Measurements from ENCODE around the gene ACOX3. TPM values are rescaled to one million over a fixed set of nuclear protein-coding genes. Genes with fewer than 3 reads are reported as not detected.

Gene ACOX3
- polyA plus RNA-seq, 1 of the 3 experiments (the other 2 are of a cell fraction): 8.4 TPM

- H3K9ac ChIP-seq: no peak overlapping the region
- ChIA-PET POLR2A (no interaction called here), CTCF (interaction anchor here (0.9 to 1.2 kb wide), 2 partner anchors 12 to 74 kb away, joined by 4 read pairs; no protein-coding TSS in a partner anchor)
- H3K27me3 ChIP-seq (ENCODE audit: insufficient read depth): no peaks in the 10 kb centered on the region
- no peak overlapping the region for H3K4me3 ChIP-seq (ENCODE audit: low read depth in 2 of 2, low read length in 1 of 2)
- no peaks in the 10 kb centered on the region for H3K9me2 ChIP-seq
- no peaks in the 10 kb centered on the region for H4K20me1 ChIP-seq (ENCODE audit: insufficient read depth)
- H2AFZ ChIP-seq (ENCODE audit: low read depth): no peak overlapping the region
- H3F3A ChIP-seq (replicated peaks; ENCODE audit: insufficient read depth): no peaks in the 10 kb centered on the region
- no peak overlapping the region for H3K27ac ChIP-seq (ENCODE audit: low read depth in 2 of 2, low read length in 1 of 2)
- WGBS (ENCODE audit: low lambda C conversion rate): 69% methylated on average over 2 of the region's 3 CpGs
- peaks cover 0 to 13% of the 10 kb centered on the region in 2 experiments; a peak in 1 of 4 replicates for H3K4me1 ChIP-seq (ENCODE audit: control insufficient read depth in 1 of 2, insufficient read depth in 2 of 2, low read depth in 1 of 2, low read length in 1 of 2)
- no peaks in the 10 kb centered on the region for H3K36me3 ChIP-seq (replicated peaks in 1 of 2; ENCODE audit: control insufficient read depth in 1 of 2, insufficient read depth in 2 of 2, low read length in 1 of 2)
- DNase-seq: no peak
- H3K9me3 ChIP-seq: no peaks in the 10 kb centered on the region
- TF ChIP-seq USF2 (IDR thresholded peaks at IDR 0.05; ENCODE audit: borderline replicate concordance, low read depth, low read length): no peak
- TF ChIP-seq MEF2A (IDR thresholded peaks at IDR 0.05; ENCODE audit: borderline replicate concordance, low read depth): no peak
- TF ChIP-seq CHD2 (IDR thresholded peaks at IDR 0.05; ENCODE audit: low read length, partially characterized antibody): no peak
- TF ChIP-seq PBX3 (IDR thresholded peaks at IDR 0.05): no peak
- TF ChIP-seq FOXM1 (IDR thresholded peaks at IDR 0.05; ENCODE audit: low read depth): no peak
- TF ChIP-seq MAX (IDR thresholded peaks at IDR 0.05; ENCODE audit: low read depth): no peak
- TF ChIP-seq GABPA (IDR thresholded peaks at IDR 0.05; ENCODE audit: low read depth): no peak
- TF ChIP-seq FOXJ3 (CRISPR knock-in tag; IDR thresholded peaks at IDR 0.05): no peak
- H3K79me2 ChIP-seq (ENCODE audit: insufficient read depth): no peaks in the 10 kb centered on the region
- no peak overlapping the region for H3K4me2 ChIP-seq
These were observed 112.1 kb downstream of the ACOX3 start for GRCh38 chr4:8328456-8328855.

- H3K4me2 ChIP-seq: no peak overlapping the region
- CTCF ChIA-PET: interaction anchor here (0.7 to 0.8 kb wide), 2 partner anchors 16 to 59 kb away, joined by 3 read pairs; no protein-coding TSS in a partner anchor
- H3K4me3 ChIP-seq (ENCODE audit: low read depth in 2 of 2, low read length in 1 of 2): no peak overlapping the region
- no peaks in the 10 kb centered on the region for H4K20me1 ChIP-seq (ENCODE audit: insufficient read depth)
- H3K27me3 ChIP-seq (ENCODE audit: insufficient read depth): no peaks in the 10 kb centered on the region
- no peak overlapping the region for H3K9ac ChIP-seq
- H3K9me3 ChIP-seq: no peaks in the 10 kb centered on the region
- no peaks in the 10 kb centered on the region for H3K9me2 ChIP-seq
- POLR2A ChIA-PET: no interaction called here
- no peaks in the 10 kb centered on the region for H3F3A ChIP-seq (replicated peaks; ENCODE audit: insufficient read depth)
- peaks cover 0 to 13% of the 10 kb centered on the region in 2 experiments; a peak in 1 of 4 replicates for H3K4me1 ChIP-seq (ENCODE audit: control insufficient read depth in 1 of 2, insufficient read depth in 2 of 2, low read depth in 1 of 2, low read length in 1 of 2)
- no peaks in the 10 kb centered on the region for H3K79me2 ChIP-seq (ENCODE audit: insufficient read depth)
- TF ChIP-seq YY1 (IDR thresholded peaks at IDR 0.05; ENCODE audit: low read depth): no peak
- no peak for TF ChIP-seq IRF3 (IDR thresholded peaks at IDR 0.05; ENCODE audit: low read depth, low read length)
- no peak for TF ChIP-seq USF1 (IDR thresholded peaks at IDR 0.05; ENCODE audit: borderline replicate concordance, low read depth)
- TF ChIP-seq NRF1 (IDR thresholded peaks at IDR 0.05; ENCODE audit: low read depth, low read length): no peak
- TF ChIP-seq ZBTB33 (IDR thresholded peaks at IDR 0.05; ENCODE audit: borderline replicate concordance, low read depth): no peak
- TF ChIP-seq SIN3A (IDR thresholded peaks at IDR 0.05; ENCODE audit: borderline replicate concordance, low read depth, low read length): no peak
- H2AFZ ChIP-seq (ENCODE audit: low read depth): no peak overlapping the region
- no peak overlapping the region for H3K27ac ChIP-seq (ENCODE audit: low read depth in 2 of 2, low read length in 1 of 2)
- no peaks in the 10 kb centered on the region for H3K36me3 ChIP-seq (replicated peaks in 1 of 2; ENCODE audit: control insufficient read depth in 1 of 2, insufficient read depth in 2 of 2, low read length in 1 of 2)
- DNase-seq: no peak
These were observed 114.3 kb downstream of the ACOX3 start for GRCh38 chr4:8326206-8326605.
